Measurements from ENCODE around the gene ACIN1. TPM values are rescaled to one million over a fixed set of nuclear protein-coding genes. Genes with fewer than 3 reads are reported as not detected.

Gene ACIN1
- total RNA-seq, 1 donor from 2014 or later, result 196 TPM

- no peak for DNase-seq (ENCODE audit: low spot score)
These were observed 14.5 kb downstream of the ACIN1 start for GRCh38 chr14:23080474-23080873.

DNA sequence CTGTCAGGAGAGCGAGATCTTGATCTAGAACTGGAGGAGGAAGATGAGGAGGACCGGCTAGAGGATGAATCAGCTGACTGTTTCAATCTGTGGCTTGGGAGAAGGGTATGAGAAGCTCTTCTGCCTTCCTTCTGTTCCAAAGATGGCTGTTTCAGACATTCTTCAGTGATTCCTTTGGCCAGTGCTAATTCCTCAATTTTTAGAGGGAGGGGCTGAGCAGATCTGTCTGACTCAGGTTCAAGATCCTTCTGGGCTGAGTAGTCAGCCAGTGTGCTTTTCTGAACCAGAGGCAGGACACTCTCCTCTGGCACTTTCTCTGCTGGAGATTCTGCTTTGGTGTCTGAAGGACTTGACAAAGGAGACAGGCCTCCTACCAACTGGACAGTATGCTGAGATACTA is 15.2 kb downstream of the ACIN1 start:
- no peak for DNase-seq (ENCODE audit: low spot score)

- peak; percentile 84 for DNase-seq (ENCODE audit: low spot score)
These were observed 16.2 kb downstream of the ACIN1 start for GRCh38 chr14:23078692-23079116.

GRCh38 chr14:23077962-23078361 is 17.0 kb downstream of the ACIN1 start:
- DNase-seq (ENCODE audit: low spot score), result no peak

- no peak for DNase-seq (ENCODE audit: low spot score)
These were observed 18.0 kb downstream of the ACIN1 start for GRCh38 chr14:23076785-23077408.

GRCh38 chr14:23074906-23075305 is 20.0 kb downstream of the ACIN1 start:
- DNase-seq (ENCODE audit: low spot score), result no peak

- DNase-seq (ENCODE audit: low spot score), result no peak
These were observed 22.9 kb downstream of the ACIN1 start for GRCh38 chr14:23071921-23072539.

DNA sequence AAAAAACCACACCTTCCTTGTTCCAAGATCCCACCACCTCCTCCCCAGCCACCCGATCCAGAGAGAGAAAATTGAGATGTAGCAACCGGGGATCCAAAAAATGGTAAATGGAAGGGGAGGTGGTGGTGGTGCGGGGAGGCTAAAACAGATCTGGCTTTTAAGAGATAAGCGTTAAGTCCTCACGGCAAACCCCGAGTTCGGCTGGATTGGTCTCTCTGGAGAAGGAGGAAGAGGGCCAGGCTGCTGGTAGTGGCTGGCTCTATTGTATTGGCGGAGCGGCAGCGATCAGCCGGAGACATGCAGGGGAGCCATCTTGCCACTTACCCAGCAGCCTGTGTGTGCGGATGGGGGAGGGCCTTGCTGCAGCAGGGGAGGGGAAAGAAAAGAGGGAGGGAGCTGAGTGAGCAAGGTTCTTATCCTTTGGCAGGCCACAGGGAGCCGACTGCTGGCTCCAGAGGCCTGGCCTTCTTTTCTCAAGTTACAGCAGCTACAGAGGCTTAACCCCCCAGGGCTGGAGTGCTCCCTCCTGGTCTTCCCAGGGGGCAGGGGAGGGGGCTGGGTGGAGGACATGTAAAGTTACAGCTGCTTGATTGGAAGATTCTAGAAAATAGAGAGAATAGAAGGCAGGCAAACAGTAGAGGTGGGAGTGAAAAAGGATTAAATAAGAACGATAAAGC is 23.6 kb downstream of the ACIN1 start:
- DNase-seq (ENCODE audit: low spot score), result peak; percentile 83

DNA sequence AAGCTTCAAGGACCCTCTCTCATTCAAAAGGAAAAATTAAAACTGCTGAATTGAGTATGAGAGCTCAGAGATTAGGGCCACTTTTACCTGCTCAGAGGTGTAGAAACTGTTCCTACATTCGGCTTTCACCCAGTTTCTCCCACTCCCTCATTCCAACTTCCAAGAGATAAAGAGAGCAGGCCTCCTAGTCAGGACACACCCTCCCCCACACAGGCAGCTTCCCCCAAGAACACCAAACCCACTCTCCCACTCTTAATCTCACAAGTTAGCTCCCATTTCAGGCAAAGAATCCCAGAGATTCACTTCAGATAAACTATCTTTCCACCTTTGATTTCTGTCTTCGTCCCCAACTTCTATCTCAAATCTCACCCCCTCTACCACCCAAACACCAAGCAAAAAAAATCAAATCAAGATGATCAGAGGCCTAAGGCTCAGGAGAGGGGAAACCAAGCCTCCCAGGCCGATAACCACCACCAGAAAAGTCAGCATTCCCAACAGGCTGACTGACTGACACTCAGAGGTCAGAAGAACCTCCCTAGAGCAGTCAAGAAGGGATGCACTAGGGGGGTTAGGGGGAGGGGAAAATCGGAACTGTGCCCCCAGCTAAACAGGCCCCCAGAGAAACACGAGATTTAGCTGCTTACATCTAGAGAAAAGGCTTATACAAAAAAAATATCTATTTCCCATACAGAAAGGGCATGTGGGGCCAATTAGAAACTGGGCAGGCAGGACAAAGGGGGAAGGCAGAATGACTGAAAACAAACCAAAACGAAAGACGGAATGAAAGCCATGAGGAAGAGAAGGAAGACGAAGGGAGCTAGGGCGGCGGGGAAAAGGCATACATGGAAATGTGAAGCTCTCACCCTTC is 24.4 kb downstream of the ACIN1 start:
- no peak for DNase-seq (ENCODE audit: low spot score)

DNA sequence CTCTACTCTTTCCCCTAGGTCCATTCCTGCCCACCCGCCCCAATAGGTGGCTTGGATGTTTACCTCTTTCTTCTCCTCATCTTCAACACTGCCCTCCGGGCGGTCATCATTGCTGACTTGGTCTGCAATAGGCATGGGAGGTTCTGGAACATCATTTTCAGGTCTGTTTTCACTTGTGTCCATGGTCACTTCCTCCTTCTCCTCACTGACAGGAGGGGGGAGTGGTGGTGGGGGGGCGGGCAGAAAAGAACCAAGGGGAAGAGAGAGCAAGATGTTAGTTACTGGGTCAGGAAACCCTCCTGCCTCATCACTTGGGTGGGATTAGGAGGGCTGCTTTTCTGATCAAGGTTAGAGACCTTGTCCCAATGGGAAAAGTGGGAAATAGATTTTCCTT is 25.5 kb downstream of the ACIN1 start:
- DNase-seq (ENCODE audit: low spot score), result no peak

- DNase-seq (ENCODE audit: low spot score), result peak; percentile 86
These were observed 26.0 kb downstream of the ACIN1 start for GRCh38 chr14:23068789-23069412.

GRCh38 chr14:23067847-23068788 is 26.8 kb downstream of the ACIN1 start:
- DNase-seq (ENCODE audit: low spot score), result no peak

DNA sequence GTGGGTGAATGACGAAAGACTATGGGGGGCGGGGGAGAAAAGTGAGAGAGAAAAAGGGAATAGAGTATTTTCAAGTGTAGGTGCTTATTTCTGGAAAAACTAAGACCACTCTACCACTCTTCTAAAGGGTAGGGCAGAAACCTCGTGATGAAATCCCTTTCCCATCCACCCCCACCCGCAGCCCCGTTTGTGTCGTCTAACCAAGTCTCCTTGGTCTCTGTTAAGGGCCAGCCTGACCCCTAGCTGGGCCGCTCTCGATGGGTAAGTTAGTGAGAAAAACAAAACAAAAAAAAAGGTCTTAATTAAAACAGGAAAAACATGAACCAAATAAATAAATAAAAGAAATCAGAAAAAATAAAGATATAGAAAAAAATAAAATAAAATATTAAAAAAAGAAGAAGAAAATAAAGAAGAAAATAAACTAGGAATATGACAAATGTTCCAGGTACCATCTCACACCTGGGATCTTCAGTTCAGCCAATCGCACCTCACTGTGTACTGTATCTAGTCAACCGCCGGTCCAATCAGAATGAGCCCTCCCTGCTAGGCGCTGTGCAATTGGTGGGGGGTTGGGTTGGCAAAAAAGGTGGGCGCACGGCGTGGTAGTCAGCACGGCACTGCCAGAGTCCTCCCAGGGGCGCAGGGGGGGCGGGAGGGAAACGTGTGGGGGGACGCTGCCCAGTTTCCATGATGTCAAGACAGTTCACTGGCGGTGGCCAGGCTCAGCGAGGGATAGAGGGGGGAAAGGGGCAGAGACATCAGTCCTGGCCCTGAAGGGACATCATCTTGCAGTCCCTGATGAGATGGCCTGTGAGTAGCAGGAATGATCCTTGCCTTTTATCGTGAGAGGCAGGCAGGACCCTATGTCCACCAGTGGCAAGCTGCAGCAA is 27.8 kb downstream of the ACIN1 start:
- DNase-seq (ENCODE audit: low spot score), result no peak

- DNase-seq (ENCODE audit: low spot score), result no peak
These were observed 28.6 kb downstream of the ACIN1 start for GRCh38 chr14:23066368-23066767.

DNA sequence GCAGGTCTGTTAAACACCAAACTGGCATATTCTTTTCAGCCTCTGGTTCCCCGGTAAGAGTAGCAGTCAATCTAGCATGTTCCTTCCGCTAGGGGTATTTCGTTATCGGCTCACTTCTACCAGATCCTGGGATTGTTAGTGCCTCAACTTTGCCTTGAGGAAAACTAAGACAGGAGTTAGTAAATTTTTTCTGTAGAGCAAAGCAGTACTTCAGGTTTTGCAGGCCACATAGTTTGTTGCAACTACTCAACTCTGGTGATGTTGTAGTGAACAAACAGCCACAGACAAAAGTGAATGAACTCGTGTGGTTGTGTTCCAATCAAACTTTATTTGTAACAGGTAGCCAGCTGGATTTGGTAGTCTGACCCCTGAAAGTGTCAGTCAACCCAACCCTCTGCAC is 31.3 kb downstream of the ACIN1 start:
- DNase-seq (ENCODE audit: low spot score), result no peak

- DNase-seq (ENCODE audit: low spot score), result peak; percentile 88
These were observed 32.9 kb downstream of the ACIN1 start for GRCh38 chr14:23062002-23062401.

DNA sequence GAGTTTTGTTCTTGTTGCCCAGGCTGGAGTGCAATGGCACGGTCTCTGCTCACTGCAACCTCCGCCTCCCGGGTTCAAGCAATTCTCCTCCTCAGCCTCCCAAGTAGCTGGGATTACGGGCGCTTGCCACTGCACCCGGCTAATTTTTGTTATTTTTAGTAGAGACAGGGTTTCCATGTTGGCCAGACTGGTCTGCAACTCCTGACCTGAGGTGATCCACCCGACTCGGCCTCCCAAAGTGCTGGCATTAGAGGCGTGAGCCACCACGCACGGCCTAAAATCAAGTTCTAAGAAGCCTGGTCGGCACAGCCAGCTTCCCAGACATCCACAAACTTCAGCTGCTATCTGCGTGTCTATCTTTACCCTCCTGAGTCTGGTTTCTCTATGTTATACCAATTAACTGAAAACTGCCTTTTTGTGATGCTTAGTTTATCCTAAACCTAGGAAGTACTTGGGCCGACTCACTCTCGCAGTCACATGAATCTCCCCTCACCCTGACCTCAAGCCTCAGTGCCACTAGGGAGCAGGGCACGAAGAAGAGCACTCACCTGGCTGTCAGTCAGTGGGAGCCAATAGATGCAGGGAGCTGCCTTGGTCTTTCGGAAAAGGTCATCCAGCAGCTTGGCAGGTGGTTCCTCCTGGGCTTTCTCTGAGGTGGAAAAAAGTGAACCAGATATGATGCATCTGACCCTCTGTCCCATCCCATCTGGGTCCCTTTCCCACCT is 34.2 kb downstream of the ACIN1 start:
- no peak for DNase-seq (ENCODE audit: low spot score)

DNA sequence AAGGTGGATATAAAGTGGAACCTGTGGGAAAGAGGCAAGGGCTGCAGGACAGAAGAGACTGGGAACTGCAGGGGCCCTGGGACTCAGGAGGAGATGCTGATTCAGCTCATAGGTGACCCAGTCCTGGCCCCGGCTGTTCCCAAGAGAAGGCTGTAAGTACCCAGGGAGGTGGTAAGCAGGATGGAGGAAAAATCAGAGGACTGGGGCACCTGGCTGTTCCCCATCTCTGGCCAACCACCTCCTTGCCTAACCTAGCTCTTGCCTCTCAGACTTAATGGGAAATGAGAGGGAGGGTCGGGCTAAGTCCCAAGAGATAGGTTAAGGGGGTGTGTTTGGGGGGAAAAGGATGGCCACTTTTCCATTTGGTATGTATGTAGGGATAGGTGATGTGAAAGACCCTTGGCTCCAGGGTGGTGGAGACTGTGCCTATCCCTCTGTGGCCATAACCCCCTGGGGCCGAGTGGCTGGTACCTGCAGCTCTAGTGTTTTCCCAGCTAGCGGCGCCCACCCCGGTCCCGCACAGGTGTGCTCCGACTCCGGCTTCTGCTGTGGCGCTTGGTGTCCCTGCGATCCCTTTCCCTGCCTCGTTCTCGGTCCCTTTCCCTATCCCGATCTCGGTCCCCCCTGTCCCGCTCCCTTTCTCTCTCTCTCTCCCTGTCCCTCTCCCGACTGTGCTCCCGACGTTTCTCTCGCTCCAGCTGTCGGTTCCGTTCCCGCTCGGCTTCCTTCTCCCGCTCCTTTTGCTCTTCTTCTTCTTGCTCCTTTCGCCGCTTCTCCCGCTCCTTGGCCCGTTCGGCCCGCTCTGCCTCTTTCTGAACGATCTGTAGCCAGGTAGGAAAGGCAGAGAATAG is 36.1 kb downstream of the ACIN1 start:
- DNase-seq (ENCODE audit: low spot score), result no peak
